H1 (cell line): Measurements from ENCODE around the gene DNAH10. TPM values are rescaled to one million over a fixed set of nuclear protein-coding genes. Genes with fewer than 3 reads are reported as not detected.

Source experiments
- CTCF ChIA-PET: fragments of 300-600 bp; sonication (Branson Sonifier 250); formaldehyde crosslinking; loops from one replicate; lab custom pipeline; 2021; ENCODE audit not compliant: partially characterized antibody; lab: Charles Lee
- POLR2A ChIA-PET: fragments of 300-600 bp; sonication (Branson Sonifier 250); formaldehyde crosslinking; loops from one replicate; lab custom pipeline; 2021; ENCODE audit warnings: inconsistent platforms; ENCODE audit not compliant: partially characterized antibody; lab: Charles Lee
- DNase-seq, 2 experiments: peaks; one replicate each; pipeline versions ENCODE4 v3.0.0 to v3.0.0-alpha.2; 2010 to 2022; ENCODE audit warnings: low spot score in 2 of 2, low read depth in 1 of 2, mixed read lengths in 1 of 2
- FAIRE-seq: peaks from 2 replicates; lab custom pipeline; 2011; peaks lifted over from hg19 to GRCh38; lab: Jason Lieb, UNC
- H2AFZ ChIP-seq: 2 replicates; pipeline ENCODE4 v1.8.1; 2012; ENCODE audit warnings: low read length, inconsistent platforms
- H2AK5ac ChIP-seq: 2 replicates; pipeline ENCODE4 v1.6.1; 2013; ENCODE audit warnings: low read depth, low read length
- H2BK120ac ChIP-seq: replicated peaks from 2 replicates; pipeline ENCODE3; 2013; ENCODE audit warnings: low read depth, low read length, inconsistent platforms
- H2BK12ac ChIP-seq: 2 replicates; pipeline ENCODE4 v1.6.1; 2013; ENCODE audit warnings: low read depth, low read length
- H2BK15ac ChIP-seq: 2 replicates; pipeline ENCODE4 v1.6.1; 2013; ENCODE audit warnings: low read length
- H2BK20ac ChIP-seq: 2 replicates; pipeline ENCODE4 v1.6.1; 2013; ENCODE audit warnings: low read length
- H2BK5ac ChIP-seq: 2 replicates; pipeline ENCODE4 v1.6.1; 2013; ENCODE audit warnings: low read depth, low read length
- H3K14ac ChIP-seq: 2 replicates; pipeline ENCODE4 v1.6.1; 2013; ENCODE audit warnings: inconsistent platforms; ENCODE audit not compliant: insufficient read length
- H3K18ac ChIP-seq: 2 replicates; pipeline ENCODE4 v1.6.1; 2013; ENCODE audit warnings: low read length; ENCODE audit errors: extremely low read depth
- H3K23ac ChIP-seq: 2 replicates; pipeline ENCODE4 v1.6.1; 2013; ENCODE audit warnings: inconsistent platforms; ENCODE audit not compliant: insufficient read length
- H3K23me2 ChIP-seq: 2 replicates; pipeline ENCODE4 v1.6.1; 2013; ENCODE audit warnings: low read depth, low read length
- H3K27ac ChIP-seq: 2 replicates; pipeline ENCODE4 v1.6.1; 2011; ENCODE audit warnings: low read depth, low read length, inconsistent platforms
- H3K27me3 ChIP-seq, 4 experiments: replicated peaks in 1 of 4; 1 replicate in 1 of 4; 2 replicates in 3 of 4; pipeline versions ENCODE4 v1.6.1 to v1.8.1; 2011 to 2013; ENCODE audit warnings: low read length in 3 of 4, mild to moderate bottlenecking in 3 of 4, inconsistent platforms in 2 of 4, mixed read lengths in 2 of 4, moderate library complexity in 1 of 4; ENCODE audit not compliant: control insufficient read depth in 3 of 4, insufficient read depth in 3 of 4; ENCODE audit errors: extremely low read depth in 1 of 4
- H3K36me3 ChIP-seq, 4 experiments: 2 replicates each; pipeline versions ENCODE4 v1.6.1 to v1.8.1; 2011 to 2013; ENCODE audit warnings: mild to moderate bottlenecking in 4 of 4, low read length in 3 of 4, moderate library complexity in 2 of 4, control low read depth in 1 of 4, inconsistent platforms in 1 of 4; ENCODE audit not compliant: insufficient read depth in 4 of 4, control insufficient read depth in 2 of 4
- H3K4ac ChIP-seq: replicated peaks from 2 replicates; pipeline ENCODE3; 2013; ENCODE audit warnings: low read length, low read depth, mixed read lengths, inconsistent platforms; ENCODE audit not compliant: insufficient read length
- H3K4me1 ChIP-seq, 4 experiments: replicated peaks in 1 of 4; 1 replicate in 1 of 4; 2 replicates in 3 of 4; pipeline versions ENCODE4 v1.6.1 to v1.8.1; 2011 to 2013; ENCODE audit warnings: low read length in 3 of 4, inconsistent platforms in 2 of 4, mixed read lengths in 1 of 4; ENCODE audit not compliant: insufficient read depth in 4 of 4, control insufficient read depth in 3 of 4
- H3K4me2 ChIP-seq, 2 experiments: 2 replicates each; pipeline versions ENCODE4 v1.6.1 to v1.8.1; 2011 to 2013; ENCODE audit warnings: low read depth in 2 of 2, low read length in 2 of 2, control low read depth in 1 of 2, inconsistent platforms in 1 of 2, mild to moderate bottlenecking in 1 of 2; ENCODE audit not compliant: insufficient read depth in 1 of 2
- H3K4me3 ChIP-seq, 4 experiments: fragments of 200-600, 300-600 bp in 1 of 4; sonication (generic), shearing (Covaris generic), sonication (Bioruptor Twin) in 1 of 4; 2 replicates each; pipeline versions ENCODE4 v1.5.1 to v1.8.1; 2011 to 2016; ENCODE audit warnings: low read length in 4 of 4, low read depth in 3 of 4, control low read depth in 2 of 4, inconsistent platforms in 2 of 4, mild to moderate bottlenecking in 2 of 4, mixed read lengths in 1 of 4, moderate library complexity in 1 of 4; ENCODE audit not compliant: insufficient read depth in 2 of 4; ENCODE audit errors: extremely low read depth in 1 of 4
- H3K56ac ChIP-seq: replicated peaks from 2 replicates; pipeline ENCODE3; 2013; ENCODE audit warnings: low read depth, mild to moderate bottlenecking, mixed read lengths, low read length, inconsistent platforms; ENCODE audit not compliant: insufficient read length
- H3K79me1 ChIP-seq: 2 replicates; pipeline ENCODE4 v1.6.1; 2013; ENCODE audit warnings: low read depth, low read length, control low read depth
- H3K79me2 ChIP-seq, 2 experiments: 2 replicates each; pipeline versions ENCODE4 v1.6.1 to v1.8.1; 2012 to 2013; ENCODE audit warnings: low read length in 2 of 2, mild to moderate bottlenecking in 2 of 2, inconsistent platforms in 1 of 2; ENCODE audit not compliant: insufficient read depth in 2 of 2, control insufficient read depth in 1 of 2
- H3K9ac ChIP-seq, 4 experiments: replicated peaks in 1 of 4; 1 replicate in 1 of 4; 2 replicates in 3 of 4; pipeline versions ENCODE4 v1.6.1 to v1.8.1; 2011 to 2013; ENCODE audit warnings: low read depth in 3 of 4, low read length in 3 of 4, control low read depth in 2 of 4, mild to moderate bottlenecking in 2 of 4, moderate library complexity in 2 of 4, inconsistent platforms in 1 of 4; ENCODE audit errors: extremely low read depth in 1 of 4
- H3K9me3 ChIP-seq, 2 experiments: 2 replicates each; pipeline versions ENCODE4 v1.6.1 to v1.8.1; 2012 to 2013; ENCODE audit warnings: mild to moderate bottlenecking in 2 of 2, moderate library complexity in 2 of 2, control low read depth in 1 of 2, inconsistent platforms in 1 of 2, low read depth in 1 of 2, low read length in 1 of 2, mixed read lengths in 1 of 2; ENCODE audit not compliant: insufficient read depth in 2 of 2
- H4K20me1 ChIP-seq, 2 experiments: replicated peaks in 1 of 2; 2 replicates each; pipeline versions ENCODE3 to v1.8.1; 2011 to 2013; ENCODE audit warnings: inconsistent platforms in 2 of 2, low read length in 2 of 2, mild to moderate bottlenecking in 1 of 2; ENCODE audit not compliant: insufficient read depth in 2 of 2, control insufficient read depth in 1 of 2
- H4K5ac ChIP-seq: 2 replicates; pipeline ENCODE4 v1.6.1; 2013; ENCODE audit warnings: low read length, low read depth, mixed read lengths, inconsistent platforms; ENCODE audit not compliant: insufficient read length
- H4K8ac ChIP-seq: 2 replicates; pipeline ENCODE4 v1.8.0; 2013; ENCODE audit warnings: mild to moderate bottlenecking, moderate library complexity, low read length, inconsistent platforms; ENCODE audit not compliant: insufficient read depth; ENCODE audit errors: extremely low read depth
- H4K91ac ChIP-seq: replicated peaks from 2 replicates; pipeline ENCODE3; 2013; ENCODE audit warnings: low read length, mixed read lengths, inconsistent platforms; ENCODE audit not compliant: insufficient read length
- CHD1 ChIP-seq: IDR thresholded peaks from 2 replicates; pipeline ENCODE4 v1.6.1; 2012; ENCODE audit warnings: low read depth, low read length, improper control_type of control experiment
- RAD21 ChIP-seq, 2 experiments: IDR thresholded peaks in 1 of 2; conservative IDR thresholded peaks in 1 of 2; 2 replicates each; pipeline ENCODE4 v1.6.1; 2011; ENCODE audit warnings: low read depth in 2 of 2, low read length in 2 of 2, improper control_type of control experiment in 1 of 2, inconsistent platforms in 1 of 2, mild to moderate bottlenecking in 1 of 2, moderate library complexity in 1 of 2
- YY1 ChIP-seq: IDR thresholded peaks from 2 replicates; pipeline ENCODE4 v1.6.1; 2011; ENCODE audit warnings: low read depth, mild to moderate bottlenecking, low read length
- WGBS, 2 experiments: shearing (Covaris generic) in 1 of 2; methylation state at CpG; one replicate each; pipeline versions ENCODE4 v1.1.6 to v1.1.7; 2013 to 2015; ENCODE audit warnings: low lambda C conversion rate in 2 of 2, mixed read lengths in 2 of 2, inconsistent platforms in 1 of 2, low coverage in 1 of 2, missing lambda C conversion rate in 1 of 2; ENCODE audit not compliant: insufficient replicate concordance in 2 of 2, insufficient coverage in 1 of 2, insufficient read length in 1 of 2; ENCODE audit errors: extremely low coverage in 1 of 2, missing lambda C conversion rate in 1 of 2; 5-methylcytosine and 5-hydroxymethylcytosine counted together
- polyA plus RNA-seq, 7 experiments: library from polyadenylated mRNA; depleted of rRNA in 3 of 7; stranded (reverse) in 5 of 7; unstranded in 2 of 7; fragments of >200 nt in 5 of 7; fragments of 200-250 nt in 2 of 7; gene quantifications; 1 replicate in 5 of 7; 2 replicates in 1 of 7; 4 replicates in 1 of 7; pipeline versions ENCODE4 v1.2.1 to v1.2.3, GENCODE V29; 2011 to 2013; ENCODE audit warnings: missing spikeins in 2 of 7, mixed read lengths in 2 of 7
- total RNA-seq: library from RNA; stranded (reverse); fragmentation: NEBNext Ultra II Directional; extraction: Animal tissue kit (Norgen Biotek cat#: 25700); gene quantifications from 2 replicates; pipeline ENCODE4 v1.2.1, GENCODE V29; 2021

The DNAH10 gene
- total and polyA plus RNA-seq, 2 of the 8 experiments (the other 6 are each of a cell fraction or from before 2014, with no cell fraction given) = 0.02 to 0.24 TPM

- no peak for FAIRE-seq
- 90% methylated on average over 5 of the region's 5 CpGs; no CpG with 5 or more reads in 1 of the 2 experiments for WGBS, 2 experiments
- TF ChIP-seq YY1 = no peak
- TF ChIP-seq RAD21 (IDR thresholded peaks at IDR 0.05 in 1 of 2, conservative IDR thresholded peaks at IDR 0.05 in 1 of 2; ENCODE audit: low read depth in 2 of 2, low read length in 2 of 2) = no peak
- no peak for TF ChIP-seq CHD1
These were observed 84.2 kb downstream of the DNAH10 start for GRCh38 chr12:123846340-123846739.

More at GRCh38 chr12:123846340-123846739, 84.2 kb downstream of the DNAH10 start:
- ChIA-PET CTCF (interaction anchor here (1.7 kb wide), 1 partner anchor 96 kb away, joined by 3 read pairs; no protein-coding TSS in a partner anchor), POLR2A (no interaction called here)
- Histone ChIP-seq H2BK120ac (no peak overlapping the region), H3K23me2 (peaks cover 3% of the 10 kb centered on the region; the same call in 1 of the 2 replicates), H3K4me2 (no peak overlapping the region), H2BK15ac (no peak overlapping the region), H3K79me1 (no peaks in the 10 kb centered on the region), H3K27me3 (no peaks in the 10 kb centered on the region), H3K4me3 (no peak overlapping the region), H3K27ac (no peak overlapping the region), H3K4me1 (no peaks in the 10 kb centered on the region), H3K9ac (no peak overlapping the region), H3K36me3 (no peaks in the 10 kb centered on the region), H2AK5ac (no peak overlapping the region), H3K4ac (no peak overlapping the region), H3K14ac (no peak overlapping the region), H4K8ac (no peak overlapping the region), H4K20me1 (no peaks in the 10 kb centered on the region), H2BK5ac (no peak overlapping the region), H3K56ac (no peak overlapping the region), H2BK12ac (no peak overlapping the region), H3K9me3 (no peaks in the 10 kb centered on the region), H2BK20ac (no peak overlapping the region), H4K91ac (no peak overlapping the region), H4K5ac (no peak overlapping the region), H3K79me2 (no peaks in the 10 kb centered on the region), H2AFZ (no peak overlapping the region), H3K18ac (no peak overlapping the region), H3K23ac (no peak overlapping the region)
- DNase-seq = no peak
